Fibroblast of lung (primary cell): Measurements from ENCODE around the gene RPL9.

Experiments
- EZH2 ChIP-seq: IDR thresholded peaks from 2 replicates; pipeline ENCODE4 v1.5.1; 2012; ENCODE audit warnings: low read length, control low read depth, mild to moderate bottlenecking; ENCODE audit errors: missing control alignments
- TF ChIP-seq, protein P1 (sequence below), 2 donors: IDR thresholded peaks in 1 of 2; conservative IDR thresholded peaks in 1 of 2; 1 replicate in 1 of 2; 2 replicates in 1 of 2; pipeline ENCODE4 v1.5.1; 2011 to 2012; ENCODE audit warnings: low read length in 2 of 2, control low read depth in 1 of 2, inconsistent platforms in 1 of 2, low read depth in 1 of 2, mild to moderate bottlenecking in 1 of 2

DNA sequence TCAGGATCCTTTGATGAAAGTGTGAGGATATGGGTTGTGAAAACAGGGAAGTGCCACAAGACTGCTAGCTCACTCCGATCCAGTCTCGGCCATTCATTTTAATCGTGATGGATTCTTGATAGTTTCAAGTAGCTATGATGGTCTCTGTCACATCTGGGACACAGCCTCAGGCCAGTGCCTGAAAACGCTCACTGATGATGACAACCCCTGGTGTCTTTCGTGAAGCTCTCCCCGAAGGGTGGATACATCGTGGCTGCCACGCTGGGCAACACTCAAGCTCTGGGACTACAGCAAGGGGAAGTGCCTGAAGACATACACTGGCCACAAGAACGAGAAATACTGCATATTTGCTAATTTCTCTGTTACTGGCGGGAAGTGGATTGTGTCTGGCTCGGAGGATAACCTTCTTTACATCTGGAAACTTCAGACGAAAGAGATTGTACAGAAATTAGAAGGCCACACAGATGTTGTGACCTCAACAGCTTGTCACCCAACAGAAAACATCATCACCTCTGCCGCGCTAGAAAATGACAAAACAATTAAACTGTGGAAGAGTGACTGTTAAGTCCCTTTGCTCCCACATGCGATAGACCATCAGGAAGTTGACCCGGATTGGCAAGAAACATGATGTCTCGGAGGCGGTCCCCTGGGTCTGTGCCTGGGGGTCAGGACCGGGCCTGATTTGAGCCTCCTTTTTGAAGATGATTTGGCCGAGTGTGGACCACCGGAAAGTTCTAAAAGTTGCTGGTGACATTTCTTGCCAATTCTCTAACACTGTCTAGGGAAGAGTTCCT lies 22.4 kb upstream of the RPL9 start:
- no peak for TF ChIP-seq EZH2
- TF ChIP-seq, protein P1, sequence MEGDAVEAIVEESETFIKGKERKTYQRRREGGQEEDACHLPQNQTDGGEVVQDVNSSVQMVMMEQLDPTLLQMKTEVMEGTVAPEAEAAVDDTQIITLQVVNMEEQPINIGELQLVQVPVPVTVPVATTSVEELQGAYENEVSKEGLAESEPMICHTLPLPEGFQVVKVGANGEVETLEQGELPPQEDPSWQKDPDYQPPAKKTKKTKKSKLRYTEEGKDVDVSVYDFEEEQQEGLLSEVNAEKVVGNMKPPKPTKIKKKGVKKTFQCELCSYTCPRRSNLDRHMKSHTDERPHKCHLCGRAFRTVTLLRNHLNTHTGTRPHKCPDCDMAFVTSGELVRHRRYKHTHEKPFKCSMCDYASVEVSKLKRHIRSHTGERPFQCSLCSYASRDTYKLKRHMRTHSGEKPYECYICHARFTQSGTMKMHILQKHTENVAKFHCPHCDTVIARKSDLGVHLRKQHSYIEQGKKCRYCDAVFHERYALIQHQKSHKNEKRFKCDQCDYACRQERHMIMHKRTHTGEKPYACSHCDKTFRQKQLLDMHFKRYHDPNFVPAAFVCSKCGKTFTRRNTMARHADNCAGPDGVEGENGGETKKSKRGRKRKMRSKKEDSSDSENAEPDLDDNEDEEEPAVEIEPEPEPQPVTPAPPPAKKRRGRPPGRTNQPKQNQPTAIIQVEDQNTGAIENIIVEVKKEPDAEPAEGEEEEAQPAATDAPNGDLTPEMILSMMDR (conservative IDR thresholded peaks at IDR 0.05 in 1 of 2, IDR thresholded peaks at IDR 0.05 in 1 of 2; ENCODE audit: low read depth in 1 of 2, low read length in 2 of 2): no peak
